NT2/D1 (cell line): ENCODE results near the gene PITPNM3.

Source experiments
- SUZ12 ChIP-seq: IDR thresholded peaks from 2 replicates; pipeline ENCODE4 v1.6.1; 2011; ENCODE audit not compliant: insufficient read length, insufficient read depth; ENCODE audit errors: extremely low read depth
- YY1 ChIP-seq: IDR thresholded peaks from 2 replicates; pipeline ENCODE4 v1.6.1; 2011; ENCODE audit not compliant: insufficient read length, insufficient read depth
- ZNF274 ChIP-seq: IDR thresholded peaks from 2 replicates; pipeline ENCODE4 v1.6.1; 2011; ENCODE audit warnings: mild to moderate bottlenecking, low read depth, low read length

GRCh38 chr17:6464446-6465041 is 91.8 kb downstream of the PITPNM3 start:
- no peak for TF ChIP-seq YY1
- TF ChIP-seq ZNF274 = no peak
- no peak for TF ChIP-seq SUZ12
